WTC11 (cell line): ENCODE data around the gene MTHFD1L. TPM values are rescaled to one million over a fixed set of nuclear protein-coding genes. Genes with fewer than 3 reads are reported as not detected.
"Not testable (repeated sequence)": the region's sequence is repeated elsewhere in the genome, so short reads cannot be mapped to it uniquely, and the experiment has no call there.

Source experiments
- ATAC-seq: fragments of 200-7000 bp; cut with Tn5 transposase; 2 replicates; pipeline ENCODE4 v1.10.0; 2021; ENCODE audit warnings: mild to moderate bottlenecking, moderate library complexity
- CTCF ChIA-PET: fragments of 300-600 bp; sonication (Branson Sonifier 250); formaldehyde crosslinking; loops from one replicate; lab custom pipeline; 2021; ENCODE audit warnings: antibody characterized with exemption; lab: Charles Lee
- POLR2A ChIA-PET: fragments of 350-600 bp; sonication (Branson Sonifier 250); formaldehyde crosslinking; loops from one replicate; lab custom pipeline; 2021; ENCODE audit warnings: antibody characterized with exemption; lab: Charles Lee
- DNase-seq: peaks from one replicate; pipeline ENCODE4 v3.0.0; 2021; ENCODE audit warnings: low spot score
- H3K27ac Mint-ChIP-seq: 2 replicates; pipeline ENCODE4 v1.8.0; 2021; ENCODE audit warnings: mixed read lengths
- H3K27me3 Mint-ChIP-seq: 2 replicates; pipeline ENCODE4 v1.8.0; 2021; ENCODE audit warnings: low read depth, mild to moderate bottlenecking, moderate library complexity, mixed read lengths
- H3K36me3 Mint-ChIP-seq: 2 replicates; pipeline ENCODE4 v1.8.0; 2021; ENCODE audit warnings: mixed read lengths
- H3K4me1 Mint-ChIP-seq: 2 replicates; pipeline ENCODE4 v1.8.0; 2022; ENCODE audit warnings: mixed read lengths
- H3K4me3 Mint-ChIP-seq: 2 replicates; pipeline ENCODE4 v1.8.0; 2021; ENCODE audit warnings: mild to moderate bottlenecking, moderate library complexity, mixed read lengths
- H3K9me3 Mint-ChIP-seq: 2 replicates; pipeline ENCODE4 v1.8.0; 2021; ENCODE audit warnings: mixed read lengths
- CREB1 ChIP-seq: sonication (generic); formaldehyde crosslinking; IDR thresholded peaks from 2 replicates; pipeline ENCODE4 v1.8.0; 2023; ENCODE audit warnings: mild to moderate bottlenecking, missing genetic modification reagents
- CREM ChIP-seq: sonication (generic); formaldehyde crosslinking; IDR thresholded peaks from 2 replicates; pipeline ENCODE4 v1.8.1; 2022; ENCODE audit warnings: mild to moderate bottlenecking, missing genetic modification reagents, moderate library complexity
- CTCF ChIP-seq: fragments of 200-600 bp; IDR thresholded peaks from 2 replicates; pipeline ENCODE4 v1.8.0; 2022; ENCODE audit warnings: antibody characterized with exemption
- ERG ChIP-seq: fragments of 250-450 bp; sonication (Bioruptor Pico); IDR thresholded peaks from 2 replicates; pipeline ENCODE4 v1.8.0; 2021; ENCODE audit warnings: mild to moderate bottlenecking
- ETV6 ChIP-seq: sonication (generic); formaldehyde crosslinking; IDR thresholded peaks from 2 replicates; pipeline ENCODE4 v1.8.1; 2022; ENCODE audit warnings: mild to moderate bottlenecking, missing genetic modification reagents
- GABPB1 ChIP-seq: sonication (generic); formaldehyde crosslinking; IDR thresholded peaks from 2 replicates; pipeline ENCODE4 v1.8.1; 2023; ENCODE audit warnings: mild to moderate bottlenecking, missing genetic modification reagents
- HMGXB4 ChIP-seq: sonication (generic); formaldehyde crosslinking; IDR thresholded peaks from 2 replicates; pipeline ENCODE4 v1.8.1; 2023; ENCODE audit warnings: mild to moderate bottlenecking, moderate library complexity, missing genetic modification reagents
- NFATC4 ChIP-seq: fragments of 250-450 bp; sonication (Bioruptor Pico); IDR thresholded peaks from 2 replicates; pipeline ENCODE4 v1.9.0; 2021; ENCODE audit warnings: mild to moderate bottlenecking
- NR1H2 ChIP-seq: sonication (generic); formaldehyde crosslinking; IDR thresholded peaks from 2 replicates; pipeline ENCODE4 v1.9.0; 2021; ENCODE audit warnings: mild to moderate bottlenecking, moderate library complexity, missing genetic modification reagents
- SMAD4 ChIP-seq: sonication (generic); formaldehyde crosslinking; IDR thresholded peaks from 2 replicates; pipeline ENCODE4 v1.8.0; 2022; ENCODE audit warnings: mild to moderate bottlenecking, missing genetic modification reagents
- SOX15 ChIP-seq: fragments of 250-450 bp; sonication (Bioruptor Pico); IDR thresholded peaks from 2 replicates; pipeline ENCODE4 v1.9.0; 2021; ENCODE audit warnings: mild to moderate bottlenecking
- SP1 ChIP-seq: sonication (generic); formaldehyde crosslinking; conservative IDR thresholded peaks from 2 replicates; pipeline ENCODE4 v1.8.1; 2022; ENCODE audit warnings: missing genetic modification reagents
- STAT6 ChIP-seq: sonication (generic); formaldehyde crosslinking; conservative IDR thresholded peaks from 2 replicates; pipeline ENCODE4 v1.8.1; 2023; ENCODE audit warnings: mild to moderate bottlenecking, low read depth, missing genetic modification reagents, moderate library complexity
- TEAD1 ChIP-seq: sonication (generic); formaldehyde crosslinking; IDR thresholded peaks from 2 replicates; pipeline ENCODE4 v1.8.0; 2022; ENCODE audit warnings: mild to moderate bottlenecking, missing genetic modification reagents
- ZBTB21 ChIP-seq: sonication (generic); formaldehyde crosslinking; IDR thresholded peaks from 2 replicates; pipeline ENCODE4 v1.8.1; 2023; ENCODE audit warnings: mild to moderate bottlenecking, missing genetic modification reagents, borderline replicate concordance
- ZNF121 ChIP-seq: sonication (generic); formaldehyde crosslinking; IDR thresholded peaks from 2 replicates; pipeline ENCODE4 v1.8.0; 2023; ENCODE audit warnings: missing genetic modification reagents
- ZNF232 ChIP-seq: sonication (generic); formaldehyde crosslinking; IDR thresholded peaks from 2 replicates; pipeline ENCODE4 v1.8.0; 2022; ENCODE audit warnings: mild to moderate bottlenecking, missing genetic modification reagents
- ZNF317 ChIP-seq: sonication (generic); formaldehyde crosslinking; IDR thresholded peaks from 2 replicates; pipeline ENCODE4 v1.8.1; 2023; ENCODE audit warnings: low read depth, mild to moderate bottlenecking, moderate library complexity, missing genetic modification reagents, borderline replicate concordance
- ZNF416 ChIP-seq: fragments of 250-450 bp; sonication (Bioruptor Pico); IDR thresholded peaks from 2 replicates; pipeline ENCODE4 v1.9.0; 2021; ENCODE audit warnings: mild to moderate bottlenecking, inconsistent platforms
- ZNF532 ChIP-seq: fragments of 250-450 bp; sonication (Bioruptor Pico); IDR thresholded peaks from 2 replicates; pipeline ENCODE4 v1.9.0; 2021; ENCODE audit warnings: mild to moderate bottlenecking, borderline replicate concordance
- total RNA-seq: library from RNA; stranded (reverse); gene quantifications from 3 replicates; pipeline ENCODE4 v1.2.3, GENCODE V29; 2021

Gene MTHFD1L
- total RNA-seq, 1 experiment from 2014 or later, result 104 TPM

- H3K27ac Mint-ChIP-seq, result no peak overlapping the region
- TF ChIP-seq CTCF, result no peak
- CTCF ChIA-PET, result interaction anchor here (0.5 kb wide), 1 partner anchor 244 kb away, joined by 6 read pairs; no protein-coding TSS in a partner anchor
- no peaks in the 10 kb centered on the region for H3K4me1 Mint-ChIP-seq
- H3K9me3 Mint-ChIP-seq, result no peaks in the 10 kb centered on the region
- POLR2A ChIA-PET, result no interaction called here
- DNase-seq, result no peak
- H3K27me3 Mint-ChIP-seq, result no peaks in the 10 kb centered on the region
- no peak overlapping the region for H3K4me3 Mint-ChIP-seq
- ATAC-seq, result no peak
- H3K36me3 Mint-ChIP-seq, result no peaks in the 10 kb centered on the region
These were observed 254.5 kb downstream of the MTHFD1L start for GRCh38 chr6:151119823-151120524.

- peaks cover 8% of the 10 kb centered on the region; the same call in 1 of the 2 replicates for H3K4me1 Mint-ChIP-seq
- peaks cover under 1% of the 10 kb centered on the region; the same call in 1 of the 2 replicates for H3K27me3 Mint-ChIP-seq
- CTCF ChIA-PET, result no interaction called here
- no peak overlapping the region for H3K27ac Mint-ChIP-seq
- ATAC-seq (no peak), DNase-seq (no peak)
- TF ChIP-seq HMGXB4 (CRISPR knock-in tag) (no peak), TEAD1 (CRISPR knock-in tag) (no peak), GABPB1 (CRISPR knock-in tag) (no peak), SP1 (no peak), ZNF121 (no peak), ZNF416 (CRISPR knock-in tag) (no peak), ZNF232 (no peak), SMAD4 (no peak), ZNF532 (CRISPR knock-in tag) (no peak), STAT6 (CRISPR knock-in tag) (no peak), ERG (CRISPR knock-in tag) (no peak), ZBTB21 (CRISPR knock-in tag) (no peak), SOX15 (CRISPR knock-in tag) (no peak), CREM (CRISPR knock-in tag) (no peak), NR1H2 (no peak), CREB1 (no peak), ZNF317 (CRISPR knock-in tag) (no peak), NFATC4 (no peak), ETV6 (no peak)
- POLR2A ChIA-PET, result no interaction called here
- no peaks in the 10 kb centered on the region; the same call in 1 of the 2 replicates for H3K9me3 Mint-ChIP-seq
- no peak overlapping the region for H3K4me3 Mint-ChIP-seq
- no peaks in the 10 kb centered on the region for H3K36me3 Mint-ChIP-seq
These were observed 256.4 kb downstream of the MTHFD1L start for GRCh38 chr6:151121900-151122299.

GRCh38 chr6:151123641-151124040 is 258.1 kb downstream of the MTHFD1L start:
- ATAC-seq, DNase-seq, H3K36me3 Mint-ChIP-seq, H3K27ac Mint-ChIP-seq, POLR2A ChIA-PET, H3K4me3 Mint-ChIP-seq, CTCF ChIA-PET: not testable (repeated sequence)
- Mint-ChIP-seq H3K4me1 (peaks cover 20% of the 10 kb centered on the region), H3K27me3 (peaks cover 14% of the 10 kb centered on the region), H3K9me3 (peaks cover 14% of the 10 kb centered on the region)
